Measurements from ENCODE around the gene FUT2. TPM values are rescaled to one million over a fixed set of nuclear protein-coding genes. Genes with fewer than 3 reads are reported as not detected.

Gene FUT2
- total and polyA plus RNA-seq, 2 of the 13 experiments (the other 11 are each of a cell fraction or from before 2014, with no cell fraction given): 0.07 TPM; not detected in 1

GRCh38 chr19:48687776-48688175 is 8.0 kb upstream of the FUT2 start:
- in situ Hi-C loops (cut with HindIII; ENCODE audit: extremely low pct_ligation_motif_present, low pct_unique_long_range_greater_than_20kb): no loop called here
- Histone ChIP-seq H3K4me1 (ENCODE audit: insufficient read depth, low read length) (peaks cover 49% of the 10 kb centered on the region), H3K27me3 (ENCODE audit: control insufficient read depth in 1 of 2, insufficient read depth in 2 of 2, low read length in 2 of 2) (0 out of 5 replicates have a peak, but pooled peaks cover 0 to 1% of the 10 kb centered on the region in 2 experiments), H3K27ac (ENCODE audit: extremely low read length, insufficient read depth, low read length) (no peak overlapping the region), H3K4me3 (replicated peaks in 1 of 3; ENCODE audit: insufficient read depth in 1 of 3, low read depth in 2 of 3, low read length in 3 of 3) (no peak overlapping the region), H3K9me3 (ENCODE audit: low read length) (no peaks in the 10 kb centered on the region), H3K4me2 (ENCODE audit: low read depth, low read length) (no peak overlapping the region), H4K20me1 (ENCODE audit: insufficient read depth, low read length) (no peaks in the 10 kb centered on the region), H2AFZ (ENCODE audit: low read length) (no peak overlapping the region), H3K36me3 (replicated peaks in 1 of 2; ENCODE audit: control insufficient read depth in 1 of 2, insufficient read depth in 2 of 2, low read length in 2 of 2) (no peaks in the 10 kb centered on the region), H3K79me2 (ENCODE audit: insufficient read depth, low read length) (no peaks in the 10 kb centered on the region), H3K9ac (ENCODE audit: insufficient read depth, low read depth, low read length) (no peak overlapping the region)
- no peak for FAIRE-seq
- 75% methylated on average over 3 of the region's 3 CpGs for WGBS (ENCODE audit: low lambda C conversion rate)
- DNase-seq (ENCODE audit: low spot score): no peak
- TF ChIP-seq JUNB (CRISPR knock-in tag; IDR thresholded peaks at IDR 0.05; ENCODE audit: borderline replicate concordance): no peak
- TF ChIP-seq, protein P1, sequence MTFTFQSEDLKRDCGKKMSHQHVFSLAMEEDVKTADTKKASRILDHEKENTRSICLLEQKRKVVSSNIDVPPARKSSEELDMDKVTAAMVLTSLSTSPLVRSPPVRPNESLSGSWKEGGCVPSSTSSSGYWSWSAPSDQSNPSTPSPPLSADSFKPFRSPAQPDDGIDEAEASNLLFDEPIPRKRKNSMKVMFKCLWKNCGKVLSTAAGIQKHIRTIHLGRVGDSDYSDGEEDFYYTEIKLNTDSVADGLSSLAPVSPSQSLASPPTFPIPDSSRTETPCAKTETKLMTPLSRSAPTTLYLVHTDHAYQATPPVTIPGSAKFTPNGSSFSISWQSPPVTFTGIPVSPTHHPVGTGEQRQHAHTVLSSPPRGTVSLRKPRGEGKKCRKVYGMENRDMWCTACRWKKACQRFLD (CRISPR knock-in tag; IDR thresholded peaks at IDR 0.05; ENCODE audit: borderline replicate concordance): no peak
- TF ChIP-seq RFXANK (CRISPR knock-in tag; IDR thresholded peaks at IDR 0.05): no peak
- TF ChIP-seq ZNF235 (CRISPR knock-in tag; IDR thresholded peaks at IDR 0.05; ENCODE audit: borderline replicate concordance): no peak
- TF ChIP-seq PPARG (CRISPR knock-in tag; conservative IDR thresholded peaks at IDR 0.05): no peak
- no peak for TF ChIP-seq ZNF510 (CRISPR knock-in tag; IDR thresholded peaks at IDR 0.05; ENCODE audit: low read depth)
- TF ChIP-seq, protein P2, sequence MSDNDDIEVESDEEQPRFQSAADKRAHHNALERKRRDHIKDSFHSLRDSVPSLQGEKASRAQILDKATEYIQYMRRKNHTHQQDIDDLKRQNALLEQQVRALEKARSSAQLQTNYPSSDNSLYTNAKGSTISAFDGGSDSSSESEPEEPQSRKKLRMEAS (IDR thresholded peaks at IDR 0.05): no peak
- no peak for TF ChIP-seq SMAD1 (CRISPR knock-in tag; IDR thresholded peaks at IDR 0.05; ENCODE audit: borderline replicate concordance, low read depth)
- TF ChIP-seq NFE2 (CRISPR knock-in tag; IDR thresholded peaks at IDR 0.05): no peak
- TF ChIP-seq, protein P3, sequence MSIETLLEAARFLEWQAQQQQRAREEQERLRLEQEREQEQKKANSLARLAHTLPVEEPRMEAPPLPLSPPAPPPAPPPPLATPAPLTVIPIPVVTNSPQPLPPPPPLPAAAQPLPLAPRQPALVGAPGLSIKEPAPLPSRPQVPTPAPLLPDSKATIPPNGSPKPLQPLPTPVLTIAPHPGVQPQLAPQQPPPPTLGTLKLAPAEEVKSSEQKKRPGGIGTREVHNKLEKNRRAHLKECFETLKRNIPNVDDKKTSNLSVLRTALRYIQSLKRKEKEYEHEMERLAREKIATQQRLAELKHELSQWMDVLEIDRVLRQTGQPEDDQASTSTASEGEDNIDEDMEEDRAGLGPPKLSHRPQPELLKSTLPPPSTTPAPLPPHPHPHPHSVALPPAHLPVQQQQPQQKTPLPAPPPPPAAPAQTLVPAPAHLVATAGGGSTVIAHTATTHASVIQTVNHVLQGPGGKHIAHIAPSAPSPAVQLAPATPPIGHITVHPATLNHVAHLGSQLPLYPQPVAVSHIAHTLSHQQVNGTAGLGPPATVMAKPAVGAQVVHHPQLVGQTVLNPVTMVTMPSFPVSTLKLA (IDR thresholded peaks at IDR 0.05): no peak
- no peak for TF ChIP-seq ZNF343 (CRISPR knock-in tag; IDR thresholded peaks at IDR 0.05)
- TF ChIP-seq ARNT (IDR thresholded peaks at IDR 0.05): no peak
- intact Hi-C loops (cut with micrococcal nuclease; ENCODE audit: unreplicated experiment): no loop called here
- no TSS peak for BruUV-seq (replicated peaks)
- CTCF ChIA-PET (ENCODE audit: low intra/inter-chr PET ratio, low total read pairs): no interaction called here
- POLR2A ChIA-PET: no interaction called here
- no peak for ATAC-seq
